Lower leg skin (tissue), 4 donors: ENCODE data around the gene SLC10A6. TPM values are rescaled to one million over a fixed set of nuclear protein-coding genes. Genes with fewer than 3 reads are reported as not detected.

Source experiments
- DNase-seq, 2 donors: peaks; one replicate each; pipeline ENCODE4 v3.0.0-alpha.2; 2019; ENCODE audit warnings: low spot score in 2 of 2
- H3K4me3 ChIP-seq: fragments of 200-600 bp; sonication (generic); 2 replicates; pipeline ENCODE4 v1.5.1; 2017; ENCODE audit warnings: mild to moderate bottlenecking, low read depth; ENCODE audit not compliant: poor library complexity, severe bottlenecking
- CTCF ChIP-seq, 3 donors: fragments of 450-650 bp; IDR thresholded peaks; one replicate each; pipeline ENCODE4 v1.5.1; 2016; ENCODE audit warnings: antibody characterized with exemption in 3 of 3, mild to moderate bottlenecking in 3 of 3, moderate library complexity in 2 of 3
- POLR2A ChIP-seq, 2 donors: fragments of 450-650 bp; IDR thresholded peaks; one replicate each; pipeline ENCODE4 v1.6.1; 2016 to 2017; ENCODE audit warnings: antibody characterized with exemption in 2 of 2, mild to moderate bottlenecking in 1 of 2, moderate library complexity in 1 of 2
- WGBS, 2 donors: methylation state at CpG; one replicate each; pipeline ENCODE4 v1.1.5; 2018; 5-methylcytosine and 5-hydroxymethylcytosine counted together
- intact Hi-C: fragments of 100-400 bp; cut with DNase I; formaldehyde crosslinking; loops from one replicate; pipeline ENCODE4 v1.15.0; 2023; ENCODE audit warnings: low total_unique reads
- total RNA-seq, 4 donors: library from RNA; depleted of rRNA; stranded (reverse); fragments of >200 nt; gene quantifications; one replicate each; pipeline ENCODE4 v1.1.0, GENCODE V29; 2016

Gene SLC10A6
- total RNA-seq, 4 donors from 2014 or later, result 70.0 to 159 (median 99.3) TPM

DNA sequence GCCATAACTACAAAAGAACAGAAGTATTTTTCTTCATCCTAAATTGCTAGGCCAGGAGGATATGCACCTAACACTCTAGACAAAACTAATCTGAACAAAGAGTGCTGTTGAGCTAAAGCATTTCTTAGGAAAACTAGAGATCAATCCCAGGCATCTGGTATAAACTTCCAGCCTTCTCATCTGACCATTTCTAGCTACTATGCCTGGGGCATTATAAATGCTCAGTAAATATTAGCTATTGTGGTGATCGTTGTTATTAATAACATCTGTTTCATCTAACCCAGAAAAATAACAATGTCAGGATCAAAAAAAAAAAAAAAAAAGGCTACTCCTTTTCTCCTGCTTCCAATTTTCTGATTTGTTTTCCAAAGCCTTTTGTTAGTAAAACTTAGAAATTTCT is 7.7 kb upstream of the SLC10A6 start:
- TF ChIP-seq POLR2A (IDR thresholded peaks at IDR 0.05), result no peak
- no peak for TF ChIP-seq CTCF (IDR thresholded peaks at IDR 0.05)
- no peak for DNase-seq
- intact Hi-C loops, result no loop called here
- 37 to 45% methylated on average over 1 of the region's 1 CpG for WGBS, 2 donors
- no peak overlapping the region for H3K4me3 ChIP-seq

- TF ChIP-seq POLR2A (IDR thresholded peaks at IDR 0.05) (no peak), CTCF (IDR thresholded peaks at IDR 0.05) (no peak)
- no peak overlapping the region for H3K4me3 ChIP-seq
- DNase-seq, result no peak
- 30 to 36% methylated on average over 2 of the region's 2 CpGs for WGBS, 2 donors
- intact Hi-C loops, result no loop called here
Measured at GRCh38 chr4:86855572-86855971, 6.4 kb upstream of the SLC10A6 start.

GRCh38 chr4:86853209-86853608 is 4.0 kb upstream of the SLC10A6 start:
- TF ChIP-seq CTCF (IDR thresholded peaks at IDR 0.05) (no peak), POLR2A (IDR thresholded peaks at IDR 0.05) (no peak)
- DNase-seq, result no peak
- intact Hi-C loops, result no loop called here
- 90 to 92% methylated on average over 5 of the region's 5 CpGs for WGBS, 2 donors
- no peak overlapping the region for H3K4me3 ChIP-seq

DNA sequence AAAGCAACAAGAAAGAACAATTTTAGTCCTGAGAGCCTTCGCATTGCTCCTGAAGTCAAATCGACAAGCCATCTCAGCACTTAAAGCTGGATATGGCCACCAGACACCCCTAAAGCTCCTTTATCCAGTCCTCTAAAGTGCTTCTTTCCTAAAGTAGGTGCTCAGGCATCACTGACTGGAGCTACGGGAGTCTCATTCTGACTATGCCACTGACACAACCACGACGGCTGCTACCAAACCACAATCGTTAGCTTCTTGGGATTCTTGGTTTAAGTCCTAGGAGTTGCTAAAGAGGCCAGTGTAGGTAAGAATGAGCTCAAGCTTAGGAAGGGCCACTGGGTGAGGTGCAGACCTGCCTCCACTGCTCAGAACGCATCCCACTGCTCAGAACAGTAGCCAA is 1.0 kb downstream of the SLC10A6 start:
- no peak for DNase-seq
- H3K4me3 ChIP-seq, result peak overlapping the region; percentile 34
- no peak for TF ChIP-seq CTCF (IDR thresholded peaks at IDR 0.05)
- TF ChIP-seq POLR2A (IDR thresholded peaks at IDR 0.05), result no peak
- intact Hi-C loops, result no loop called here
- WGBS, 2 donors, result 38 to 56% methylated on average over 7 of the region's 7 CpGs

GRCh38 chr4:86847571-86847970 is 1.6 kb downstream of the SLC10A6 start:
- 27 to 38% methylated on average over 4 of the region's 4 CpGs for WGBS, 2 donors
- TF ChIP-seq POLR2A (IDR thresholded peaks at IDR 0.05), result no peak
- TF ChIP-seq CTCF (IDR thresholded peaks at IDR 0.05), result no peak
- intact Hi-C loops, result no loop called here
- DNase-seq, result no peak
- peak overlapping the region; percentile 34 for H3K4me3 ChIP-seq

- no peak for TF ChIP-seq POLR2A (IDR thresholded peaks at IDR 0.05)
- no peak for TF ChIP-seq CTCF (IDR thresholded peaks at IDR 0.05)
- no peak for DNase-seq
- intact Hi-C loops, result no loop called here
- H3K4me3 ChIP-seq, result no peak overlapping the region
Measured at GRCh38 chr4:86846921-86847320, 2.3 kb downstream of the SLC10A6 start.
